ENCODE data around the gene ALDH1L2.

DNA sequence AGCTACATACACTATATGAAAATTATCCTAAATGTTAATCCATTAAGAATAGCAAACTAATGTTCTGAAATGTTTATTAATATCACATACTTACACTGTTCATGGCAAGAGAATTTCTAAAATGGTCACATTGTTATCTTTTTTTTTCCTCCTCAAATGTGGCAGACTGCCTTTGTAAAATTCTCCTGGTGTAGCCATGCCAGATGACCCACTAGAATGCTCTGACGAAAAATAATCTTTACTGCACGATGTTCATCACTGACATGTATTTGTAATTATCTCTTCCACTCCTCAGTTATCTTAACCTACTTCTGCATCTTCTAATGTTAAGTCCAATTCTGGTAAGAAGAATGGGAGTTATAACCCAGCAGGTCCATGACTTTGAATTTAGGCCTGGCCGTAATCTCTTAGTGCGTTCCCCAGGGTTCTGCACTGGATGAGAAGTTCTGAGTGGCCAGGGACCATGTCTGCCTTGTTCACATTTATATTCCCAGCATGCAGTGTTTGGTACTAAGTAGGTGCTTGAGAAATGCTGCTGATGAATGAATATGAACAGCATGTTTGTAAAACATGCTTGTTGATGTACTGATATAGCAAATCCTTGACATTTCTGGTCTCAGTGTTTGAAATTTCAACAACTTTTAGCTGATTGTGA is 51.4 kb downstream of the ALDH1L2 start:
- TF ChIP-seq, protein P1, sequence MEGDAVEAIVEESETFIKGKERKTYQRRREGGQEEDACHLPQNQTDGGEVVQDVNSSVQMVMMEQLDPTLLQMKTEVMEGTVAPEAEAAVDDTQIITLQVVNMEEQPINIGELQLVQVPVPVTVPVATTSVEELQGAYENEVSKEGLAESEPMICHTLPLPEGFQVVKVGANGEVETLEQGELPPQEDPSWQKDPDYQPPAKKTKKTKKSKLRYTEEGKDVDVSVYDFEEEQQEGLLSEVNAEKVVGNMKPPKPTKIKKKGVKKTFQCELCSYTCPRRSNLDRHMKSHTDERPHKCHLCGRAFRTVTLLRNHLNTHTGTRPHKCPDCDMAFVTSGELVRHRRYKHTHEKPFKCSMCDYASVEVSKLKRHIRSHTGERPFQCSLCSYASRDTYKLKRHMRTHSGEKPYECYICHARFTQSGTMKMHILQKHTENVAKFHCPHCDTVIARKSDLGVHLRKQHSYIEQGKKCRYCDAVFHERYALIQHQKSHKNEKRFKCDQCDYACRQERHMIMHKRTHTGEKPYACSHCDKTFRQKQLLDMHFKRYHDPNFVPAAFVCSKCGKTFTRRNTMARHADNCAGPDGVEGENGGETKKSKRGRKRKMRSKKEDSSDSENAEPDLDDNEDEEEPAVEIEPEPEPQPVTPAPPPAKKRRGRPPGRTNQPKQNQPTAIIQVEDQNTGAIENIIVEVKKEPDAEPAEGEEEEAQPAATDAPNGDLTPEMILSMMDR (IDR thresholded peaks at IDR 0.05 in 8 of 11, conservative IDR thresholded peaks at IDR 0.05 in 3 of 11): no peak
- TF ChIP-seq POLR2AphosphoS5 (IDR thresholded peaks at IDR 0.05): no peak
